HL-60 (cell line): ENCODE measurements around the gene RICTOR.

ENCODE experiments used
- CTCF ChIP-seq: IDR thresholded peaks from one replicate; pipeline ENCODE4 v1.5.1; 2011; ENCODE audit warnings: low read length, control low read depth, inconsistent platforms; ENCODE audit not compliant: insufficient read depth
- POLR2AphosphoS5 ChIP-seq: IDR thresholded peaks from 2 replicates; pipeline ENCODE4 v1.6.1; 2012; ENCODE audit warnings: low read depth
- REST ChIP-seq: IDR thresholded peaks from 2 replicates; pipeline ENCODE4 v1.6.1; 2012; ENCODE audit warnings: low read depth; ENCODE audit not compliant: insufficient replicate concordance
- SPI1 ChIP-seq: IDR thresholded peaks from 2 replicates; pipeline ENCODE4 v1.6.1; 2012; ENCODE audit warnings: low read depth, mild to moderate bottlenecking, borderline replicate concordance

DNA sequence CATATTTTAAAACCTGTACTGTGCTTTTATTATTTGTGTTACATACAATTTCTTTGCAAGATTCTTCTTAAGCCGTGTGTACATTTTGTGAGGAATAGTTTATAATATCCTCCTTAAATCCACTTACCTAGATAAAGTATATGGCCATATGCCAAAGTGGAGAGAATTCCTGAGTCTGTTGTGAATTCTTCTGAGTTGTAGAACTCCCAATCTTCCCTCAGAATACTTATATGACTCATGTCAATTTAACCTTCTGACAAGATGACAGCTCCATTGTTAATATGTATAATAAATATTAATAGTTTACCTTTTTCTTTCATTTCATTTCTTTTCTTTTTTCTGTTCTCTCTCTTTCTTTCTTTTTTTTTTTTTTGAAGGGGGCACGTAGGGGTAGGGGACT, 6.0 kb upstream of the RICTOR start:
- TF ChIP-seq REST (no peak), CTCF (no peak), POLR2AphosphoS5 (no peak), SPI1 (no peak)
